SU-DHL-6 (cell line): ENCODE data around the gene CFAP251.

ENCODE experiments used
- H2AFZ ChIP-seq: fragments of 200-600 bp; sonication (generic); 2 replicates; pipeline ENCODE4 v1.6.1; 2014; ENCODE audit warnings: low read depth, mild to moderate bottlenecking, moderate library complexity, mixed read lengths, antibody characterized with exemption, low read length; ENCODE audit not compliant: severe bottlenecking
- H3F3A ChIP-seq: fragments of 200-600 bp; shearing (Covaris generic); 2 replicates; pipeline ENCODE4 v1.6.0; 2016; ENCODE audit warnings: antibody characterized with exemption, mild to moderate bottlenecking; ENCODE audit not compliant: insufficient read depth
- H3K27ac ChIP-seq: fragments of 200-600 bp; sonication (generic); 2 replicates; pipeline ENCODE4 v1.5.1; 2016; ENCODE audit warnings: low read depth, mild to moderate bottlenecking, low read length, moderate library complexity, mixed read lengths
- H3K27me3 ChIP-seq: fragments of 200-600 bp; sonication (generic), shearing (Covaris generic); 2 replicates; pipeline ENCODE4 v1.6.0; 2014; ENCODE audit warnings: mild to moderate bottlenecking, low read length
- H3K36me3 ChIP-seq: fragments of 200-600 bp; sonication (generic); 2 replicates; pipeline ENCODE4 v1.6.1; 2014; ENCODE audit warnings: mild to moderate bottlenecking, low read length, mixed read lengths
- H3K4me2 ChIP-seq: fragments of 300-600, 200-600 bp; shearing (Covaris generic), sonication (generic); 2 replicates; pipeline ENCODE4 v1.6.0; 2014; ENCODE audit warnings: low read length, low read depth, mild to moderate bottlenecking; ENCODE audit not compliant: poor library complexity, severe bottlenecking
- H3K4me3 ChIP-seq: fragments of 200-600 bp; sonication (generic); 2 replicates; pipeline ENCODE4 v1.5.1; 2014; ENCODE audit warnings: antibody characterized with exemption, low read length, mild to moderate bottlenecking, mixed read lengths; ENCODE audit not compliant: insufficient read depth, poor library complexity, severe bottlenecking
- H3K79me2 ChIP-seq: fragments of 200-600 bp; sonication (generic); 2 replicates; pipeline ENCODE4 v1.6.1; 2014; ENCODE audit warnings: mild to moderate bottlenecking, low read length, moderate library complexity; ENCODE audit not compliant: insufficient read depth
- H3K9ac ChIP-seq: fragments of 200-600 bp; sonication (generic); 2 replicates; pipeline ENCODE4 v1.7.0; 2014; ENCODE audit warnings: mild to moderate bottlenecking, low read length
- H3K9me2 ChIP-seq: fragments of 200-600 bp; sonication (generic); replicated peaks from 2 replicates; pipeline ENCODE4 v1.6.1; 2014; ENCODE audit warnings: low read length; ENCODE audit not compliant: insufficient read depth
- H3K9me3 ChIP-seq: fragments of 200-600 bp; sonication (generic); 2 replicates; pipeline ENCODE4 v1.6.1; 2014; ENCODE audit warnings: low read length, mixed read lengths; ENCODE audit not compliant: insufficient read depth
- H4K20me1 ChIP-seq: fragments of 200-600 bp; sonication (generic); 2 replicates; pipeline ENCODE4 v1.6.1; 2014; ENCODE audit warnings: low read depth, mild to moderate bottlenecking, antibody characterized with exemption, low read length, moderate library complexity, mixed read lengths
- EZH2phosphoT487 ChIP-seq: fragments of 200-600 bp; sonication (generic), shearing (Covaris generic); conservative IDR thresholded peaks from 2 replicates; pipeline ENCODE4 v1.6.1; 2018; ENCODE audit warnings: mild to moderate bottlenecking, antibody characterized with exemption, low read length, moderate library complexity, mixed read lengths
- TF ChIP-seq, protein P1 (sequence below): fragments of 200-600 bp; sonication (generic); IDR thresholded peaks from one replicate; pipeline ENCODE4 v1.5.1; 2017; ENCODE audit warnings: antibody characterized with exemption, mild to moderate bottlenecking, low read length, moderate library complexity; ENCODE audit not compliant: insufficient read depth, poor library complexity, severe bottlenecking

CFAP251 gene

DNA sequence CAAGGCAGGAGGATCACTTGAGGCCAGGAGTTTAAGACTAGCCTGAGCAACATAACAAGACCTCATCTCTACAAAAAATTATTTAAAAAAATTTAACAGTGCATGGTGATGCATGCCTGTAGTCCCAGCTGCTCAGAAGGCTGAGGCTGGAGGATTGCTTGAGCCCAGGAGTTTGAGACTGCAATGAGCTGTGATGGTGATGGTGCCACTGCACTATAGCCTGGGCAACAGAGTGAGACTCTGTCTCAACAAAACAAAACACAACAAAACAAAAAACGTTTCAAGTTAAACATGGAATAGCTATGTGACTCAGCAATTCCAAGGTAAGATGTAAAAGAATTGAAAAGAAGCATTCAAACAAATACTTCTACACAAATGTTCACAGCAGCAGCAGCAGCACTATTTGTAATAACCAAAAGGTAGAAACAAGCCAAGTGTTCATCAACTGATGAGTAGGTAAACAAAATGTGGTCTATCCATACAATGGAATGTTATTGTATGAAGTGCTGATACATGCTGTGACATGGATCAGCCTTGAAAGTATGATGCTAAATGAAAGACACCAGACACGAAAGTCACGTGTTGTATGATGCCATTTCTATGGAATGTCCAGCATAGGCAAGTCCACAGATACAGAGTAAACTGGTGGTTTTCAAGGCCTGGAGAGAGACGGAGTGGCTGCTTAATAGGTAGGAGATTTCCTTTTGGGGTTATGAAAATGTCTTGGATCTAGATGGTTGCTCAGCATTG lies 31.4 kb downstream of the CFAP251 start:
- no peak overlapping the region for H3K9ac ChIP-seq
- no peaks in the 10 kb centered on the region for H3K27me3 ChIP-seq
- H3K4me2 ChIP-seq = no peak overlapping the region
- no peak overlapping the region for H2AFZ ChIP-seq
- H3K9me2 ChIP-seq = no peaks in the 10 kb centered on the region
- TF ChIP-seq, protein P1, sequence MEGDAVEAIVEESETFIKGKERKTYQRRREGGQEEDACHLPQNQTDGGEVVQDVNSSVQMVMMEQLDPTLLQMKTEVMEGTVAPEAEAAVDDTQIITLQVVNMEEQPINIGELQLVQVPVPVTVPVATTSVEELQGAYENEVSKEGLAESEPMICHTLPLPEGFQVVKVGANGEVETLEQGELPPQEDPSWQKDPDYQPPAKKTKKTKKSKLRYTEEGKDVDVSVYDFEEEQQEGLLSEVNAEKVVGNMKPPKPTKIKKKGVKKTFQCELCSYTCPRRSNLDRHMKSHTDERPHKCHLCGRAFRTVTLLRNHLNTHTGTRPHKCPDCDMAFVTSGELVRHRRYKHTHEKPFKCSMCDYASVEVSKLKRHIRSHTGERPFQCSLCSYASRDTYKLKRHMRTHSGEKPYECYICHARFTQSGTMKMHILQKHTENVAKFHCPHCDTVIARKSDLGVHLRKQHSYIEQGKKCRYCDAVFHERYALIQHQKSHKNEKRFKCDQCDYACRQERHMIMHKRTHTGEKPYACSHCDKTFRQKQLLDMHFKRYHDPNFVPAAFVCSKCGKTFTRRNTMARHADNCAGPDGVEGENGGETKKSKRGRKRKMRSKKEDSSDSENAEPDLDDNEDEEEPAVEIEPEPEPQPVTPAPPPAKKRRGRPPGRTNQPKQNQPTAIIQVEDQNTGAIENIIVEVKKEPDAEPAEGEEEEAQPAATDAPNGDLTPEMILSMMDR = no peak
- no peak for TF ChIP-seq EZH2phosphoT487
- no peak overlapping the region for H3K4me3 ChIP-seq
- H3K36me3 ChIP-seq = 0 out of 2 replicates have a peak, but pooled peaks cover 9% of the 10 kb centered on the region
- H3K79me2 ChIP-seq = no peaks in the 10 kb centered on the region
- H3K27ac ChIP-seq = no peak overlapping the region
- no peaks in the 10 kb centered on the region for H3K9me3 ChIP-seq
- no peaks in the 10 kb centered on the region for H3F3A ChIP-seq
- no peaks in the 10 kb centered on the region for H4K20me1 ChIP-seq

GRCh38 chr12:121953117-121953692 lies 34.8 kb downstream of the CFAP251 start:
- no peaks in the 10 kb centered on the region for H3F3A ChIP-seq
- H3K4me2 ChIP-seq = no peak overlapping the region
- no peak overlapping the region for H3K4me3 ChIP-seq
- H3K27me3 ChIP-seq = no peaks in the 10 kb centered on the region
- H3K9me3 ChIP-seq = no peaks in the 10 kb centered on the region
- no peaks in the 10 kb centered on the region for H4K20me1 ChIP-seq
- no peak overlapping the region for H3K9ac ChIP-seq
- H3K79me2 ChIP-seq = no peaks in the 10 kb centered on the region
- H3K27ac ChIP-seq = no peak overlapping the region
- no peak overlapping the region for H2AFZ ChIP-seq
- no peaks in the 10 kb centered on the region for H3K9me2 ChIP-seq
- H3K36me3 ChIP-seq = 0 out of 2 replicates have a peak, but pooled peaks cover 3% of the 10 kb centered on the region
- TF ChIP-seq EZH2phosphoT487 = no peak
- TF ChIP-seq, protein P1 = no peak

- Histone ChIP-seq H4K20me1 (no peaks in the 10 kb centered on the region), H3K79me2 (no peaks in the 10 kb centered on the region), H3F3A (no peaks in the 10 kb centered on the region), H3K9ac (no peak overlapping the region), H3K36me3 (0 out of 2 replicates have a peak, but pooled peaks cover 3% of the 10 kb centered on the region), H3K9me3 (no peaks in the 10 kb centered on the region), H3K27me3 (no peaks in the 10 kb centered on the region), H3K27ac (no peak overlapping the region; the same call in 1 of the 2 replicates), H2AFZ (no peak overlapping the region), H3K9me2 (no peaks in the 10 kb centered on the region), H3K4me2 (no peak overlapping the region), H3K4me3 (no peak overlapping the region)
- TF ChIP-seq, protein P1 = no peak
- TF ChIP-seq EZH2phosphoT487 = no peak
Measured at GRCh38 chr12:121953695-121954094, 35.3 kb downstream of the CFAP251 start.
